Neural progenitor cell (in vitro differentiated cells): Measurements from ENCODE around the gene INO80.

Experiments
- CTCF ChIP-seq: fragments of 200-600 bp; sonication (generic); IDR thresholded peaks from 2 replicates; pipeline ENCODE4 v1.5.1; 2017; ENCODE audit warnings: antibody characterized with exemption, mild to moderate bottlenecking
- EZH2 ChIP-seq: fragments of 200-600 bp; sonication (generic); IDR thresholded peaks from 2 replicates; pipeline ENCODE4 v1.6.1; 2017; ENCODE audit warnings: antibody characterized with exemption, mild to moderate bottlenecking, moderate library complexity

- TF ChIP-seq EZH2 (no peak), CTCF (no peak)
Measured at GRCh38 chr15:40991355-40991754, 124.7 kb downstream of the INO80 start.
